OCI-LY3 (cell line): ENCODE results near the gene STX5.
A peak's percentile ranks its signal among the peaks of the same experiment; 100 is the strongest.

Experiments
- H2AFZ ChIP-seq: fragments of 200-600, 300-600 bp; shearing (Covaris generic); 2 replicates; pipeline ENCODE4 v1.6.0; 2014; ENCODE audit warnings: antibody characterized with exemption, low read depth, low read length
- H3K27ac ChIP-seq: fragments of 200-600, 300-600 bp; sonication (generic); 2 replicates; pipeline ENCODE4 v1.5.1; 2014; ENCODE audit warnings: mild to moderate bottlenecking, low read length, moderate library complexity, mixed read lengths
- H3K27me3 ChIP-seq: fragments of 200-600, 300-600 bp; sonication (generic); 2 replicates; pipeline ENCODE4 v1.6.1; 2014; ENCODE audit warnings: low read depth, low read length, mixed read lengths
- H3K36me3 ChIP-seq: fragments of 200-600, 300-600 bp; sonication (generic); replicated peaks from 2 replicates; pipeline ENCODE3; 2014; ENCODE audit warnings: low read depth, low read length, mixed read lengths
- H3K4me1 ChIP-seq: fragments of 300-600, 200-600 bp; sonication (generic); 2 replicates; pipeline ENCODE4 v1.6.1; 2014; ENCODE audit warnings: low read length, mixed read lengths
- H3K4me2 ChIP-seq: fragments of 200-600, 300-600 bp; sonication (generic); 2 replicates; pipeline ENCODE4 v1.6.1; 2014; ENCODE audit warnings: low read length, mixed read lengths
- H3K4me3 ChIP-seq: fragments of 300-600, 200-600 bp; sonication (generic); 2 replicates; pipeline ENCODE4 v1.5.1; 2014; ENCODE audit warnings: antibody characterized with exemption, mild to moderate bottlenecking, low read length, moderate library complexity
- H3K79me2 ChIP-seq: fragments of 300-600, 200-600 bp; shearing (Covaris generic); 2 replicates; pipeline ENCODE4 v1.6.1; 2014; ENCODE audit warnings: mild to moderate bottlenecking, low read length, mixed read lengths
- H3K9ac ChIP-seq: fragments of 300-600, 200-600 bp; shearing (Covaris generic); 2 replicates; pipeline ENCODE4 v1.6.0; 2014; ENCODE audit warnings: mild to moderate bottlenecking, low read length, moderate library complexity
- H3K9me3 ChIP-seq: fragments of 200-600, 300-600 bp; shearing (Covaris generic); 2 replicates; pipeline ENCODE4 v1.6.1; 2014; ENCODE audit warnings: low read length, mixed read lengths; ENCODE audit not compliant: insufficient read depth
- H4K20me1 ChIP-seq: fragments of 200-600, 300-600 bp; sonication (generic); 2 replicates; pipeline ENCODE4 v1.6.1; 2016; ENCODE audit warnings: low read length, mixed read lengths; ENCODE audit not compliant: insufficient read depth
- EZH2phosphoT487 ChIP-seq: fragments of 200-600 bp; shearing (Covaris generic); IDR thresholded peaks from 2 replicates; pipeline ENCODE4 v1.6.1; 2018; ENCODE audit warnings: antibody characterized with exemption, mixed run types, low read depth
- TF ChIP-seq, protein P1 (sequence below): fragments of 200-600, 300-600 bp; sonication (generic); IDR thresholded peaks from 2 replicates; pipeline ENCODE4 v1.5.1; 2014; ENCODE audit warnings: antibody characterized with exemption, low read length, low read depth

STX5 gene

DNA sequence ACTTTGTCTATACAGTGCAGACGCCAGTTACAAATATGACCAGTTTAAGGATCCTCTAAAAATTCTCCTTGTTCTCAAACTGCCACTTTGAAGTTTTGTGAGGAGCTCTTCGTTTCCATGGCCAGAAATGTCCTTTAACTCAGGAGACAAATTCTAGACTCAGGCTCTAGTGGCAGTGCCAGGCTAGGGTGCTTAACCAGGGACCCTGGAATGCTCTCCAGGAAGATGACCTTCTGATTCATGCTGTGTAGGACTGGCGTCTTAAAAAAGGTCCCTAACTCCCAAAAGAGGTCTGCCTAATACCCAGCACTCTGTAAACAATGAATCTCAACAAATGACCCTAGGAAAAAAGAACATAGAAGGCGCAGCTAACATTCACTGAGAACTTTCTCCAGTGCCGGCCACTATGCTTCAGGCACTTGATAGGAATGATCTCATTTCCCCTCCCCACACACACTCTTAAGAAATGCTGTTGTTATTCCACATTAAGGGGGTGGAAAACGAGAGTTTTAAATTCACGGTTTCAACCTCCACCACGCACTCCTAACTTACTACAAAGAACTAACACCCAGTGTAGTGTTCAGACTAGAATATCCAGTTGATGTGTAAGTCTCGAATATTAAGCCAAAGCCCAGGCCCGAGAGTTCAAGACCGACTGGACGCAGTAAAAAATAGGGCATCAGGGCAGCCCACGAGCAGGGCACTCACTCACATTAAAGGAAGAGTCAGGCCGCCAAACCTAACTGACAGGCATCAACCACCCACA lies 27.4 kb downstream of the STX5 start:
- H3K36me3 ChIP-seq = peaks cover 40% of the 10 kb centered on the region
- TF ChIP-seq, protein P1, sequence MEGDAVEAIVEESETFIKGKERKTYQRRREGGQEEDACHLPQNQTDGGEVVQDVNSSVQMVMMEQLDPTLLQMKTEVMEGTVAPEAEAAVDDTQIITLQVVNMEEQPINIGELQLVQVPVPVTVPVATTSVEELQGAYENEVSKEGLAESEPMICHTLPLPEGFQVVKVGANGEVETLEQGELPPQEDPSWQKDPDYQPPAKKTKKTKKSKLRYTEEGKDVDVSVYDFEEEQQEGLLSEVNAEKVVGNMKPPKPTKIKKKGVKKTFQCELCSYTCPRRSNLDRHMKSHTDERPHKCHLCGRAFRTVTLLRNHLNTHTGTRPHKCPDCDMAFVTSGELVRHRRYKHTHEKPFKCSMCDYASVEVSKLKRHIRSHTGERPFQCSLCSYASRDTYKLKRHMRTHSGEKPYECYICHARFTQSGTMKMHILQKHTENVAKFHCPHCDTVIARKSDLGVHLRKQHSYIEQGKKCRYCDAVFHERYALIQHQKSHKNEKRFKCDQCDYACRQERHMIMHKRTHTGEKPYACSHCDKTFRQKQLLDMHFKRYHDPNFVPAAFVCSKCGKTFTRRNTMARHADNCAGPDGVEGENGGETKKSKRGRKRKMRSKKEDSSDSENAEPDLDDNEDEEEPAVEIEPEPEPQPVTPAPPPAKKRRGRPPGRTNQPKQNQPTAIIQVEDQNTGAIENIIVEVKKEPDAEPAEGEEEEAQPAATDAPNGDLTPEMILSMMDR = no peak
- no peak for TF ChIP-seq EZH2phosphoT487
- H3K27me3 ChIP-seq = no peaks in the 10 kb centered on the region
- H3K9ac ChIP-seq = peak overlapping the region; percentile 89
- H2AFZ ChIP-seq = no peak overlapping the region
- H3K4me1 ChIP-seq = peaks cover 35% of the 10 kb centered on the region
- H4K20me1 ChIP-seq = peaks cover 12% of the 10 kb centered on the region
- peak overlapping the region; percentile 91 for H3K4me2 ChIP-seq
- peak overlapping the region; percentile 36 for H3K27ac ChIP-seq
- H3K4me3 ChIP-seq = peak overlapping the region; percentile 79
- no peaks in the 10 kb centered on the region for H3K9me3 ChIP-seq
- peaks cover 29% of the 10 kb centered on the region for H3K79me2 ChIP-seq

GRCh38 chr11:62801071-62801470 lies 30.8 kb downstream of the STX5 start:
- peaks cover 58% of the 10 kb centered on the region for H3K36me3 ChIP-seq

DNA sequence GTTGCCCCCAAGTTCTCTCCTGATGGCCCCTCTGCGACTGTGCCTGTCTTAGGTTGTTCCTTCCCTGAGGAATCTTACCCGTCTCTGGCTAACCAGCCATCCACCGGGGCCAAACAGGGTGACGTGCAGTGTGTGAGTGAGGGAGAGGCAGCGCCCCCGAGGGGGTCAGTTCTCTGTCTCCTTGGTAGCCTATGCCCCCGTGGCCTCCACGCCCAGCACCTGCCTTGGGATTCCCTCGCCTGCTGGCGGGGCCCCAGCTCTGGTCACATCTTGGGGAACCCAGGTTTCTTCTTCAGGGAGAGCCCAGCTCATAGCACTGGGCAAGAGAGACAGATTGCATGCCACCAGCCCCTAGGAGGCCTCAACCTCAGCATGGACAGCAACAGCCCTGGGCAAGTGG lies 32.4 kb downstream of the STX5 start:
- no peak for TF ChIP-seq EZH2phosphoT487
- TF ChIP-seq, protein P1 = no peak
- H3K27ac ChIP-seq = no peak overlapping the region
- H2AFZ ChIP-seq = no peak overlapping the region
- H3K9ac ChIP-seq = no peak overlapping the region
- H3K79me2 ChIP-seq = peaks cover 18% of the 10 kb centered on the region
- H3K4me3 ChIP-seq = no peak overlapping the region
- H3K36me3 ChIP-seq = peaks cover 71% of the 10 kb centered on the region
- no peaks in the 10 kb centered on the region for H3K27me3 ChIP-seq
- peaks cover 9% of the 10 kb centered on the region for H4K20me1 ChIP-seq
- no peaks in the 10 kb centered on the region for H3K9me3 ChIP-seq
- H3K4me2 ChIP-seq = no peak overlapping the region
- H3K4me1 ChIP-seq = peaks cover 20% of the 10 kb centered on the region

More at GRCh38 chr11:62801071-62801470, 30.8 kb downstream of the STX5 start:
- no peak overlapping the region for H3K4me2 ChIP-seq
- H3K27me3 ChIP-seq = no peaks in the 10 kb centered on the region
- H2AFZ ChIP-seq = no peak overlapping the region
- H4K20me1 ChIP-seq = peaks cover 12% of the 10 kb centered on the region
- H3K79me2 ChIP-seq = peaks cover 26% of the 10 kb centered on the region
- no peak overlapping the region for H3K4me3 ChIP-seq
- H3K9me3 ChIP-seq = no peaks in the 10 kb centered on the region
- H3K4me1 ChIP-seq = peaks cover 21% of the 10 kb centered on the region
- no peak overlapping the region for H3K27ac ChIP-seq
- TF ChIP-seq, protein P1 = no peak
- no peak for TF ChIP-seq EZH2phosphoT487
- no peak overlapping the region for H3K9ac ChIP-seq

DNA sequence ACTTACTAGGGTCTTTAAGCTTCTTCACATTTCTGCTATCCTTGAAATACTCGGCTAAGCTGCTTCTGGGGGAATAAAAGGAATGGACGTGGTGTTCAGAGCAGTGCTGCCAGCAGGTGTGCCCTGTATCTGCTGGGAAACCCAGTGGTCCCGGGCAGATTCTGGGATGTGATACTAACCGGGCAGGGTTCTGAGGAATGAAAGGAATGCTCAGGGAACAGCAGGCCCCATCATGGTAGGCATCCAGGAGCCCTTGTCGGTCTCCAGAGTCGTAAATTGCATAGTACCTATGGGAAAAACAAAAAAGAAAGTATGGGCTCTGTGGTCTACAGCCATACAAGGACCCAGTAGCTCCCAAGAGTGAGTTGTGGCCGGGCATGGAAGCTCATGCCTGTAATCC lies 35.6 kb downstream of the STX5 start:
- peaks cover 69% of the 10 kb centered on the region for H3K36me3 ChIP-seq
- TF ChIP-seq EZH2phosphoT487 = no peak
- TF ChIP-seq, protein P1 = no peak

More for the DNA sequence above, 35.6 kb downstream of the STX5 start:
- no peak overlapping the region for H3K4me3 ChIP-seq
- no peak overlapping the region for H3K9ac ChIP-seq
- no peaks in the 10 kb centered on the region; the same call in 1 of the 2 replicates for H4K20me1 ChIP-seq
- H2AFZ ChIP-seq = no peak overlapping the region
- peaks cover 6% of the 10 kb centered on the region for H3K79me2 ChIP-seq
- no peaks in the 10 kb centered on the region for H3K9me3 ChIP-seq
- no peaks in the 10 kb centered on the region for H3K27me3 ChIP-seq
- H3K4me2 ChIP-seq = no peak overlapping the region
- no peak overlapping the region for H3K27ac ChIP-seq
- H3K4me1 ChIP-seq = peaks cover 8% of the 10 kb centered on the region
